GM18519 (cell line): Measurements from ENCODE around the gene DSCAML1.
"Not testable (repeated sequence)": the region's sequence is repeated elsewhere in the genome, so short reads cannot be mapped to it uniquely, and the experiment has no call there.

Experiments
- ATAC-seq: cut with Tn5 transposase; IDR thresholded peaks from one replicate; pipeline ENCODE4 v1.9.1; 2021; ENCODE audit warnings: mild to moderate bottlenecking, moderate library complexity; ENCODE audit not compliant: unreplicated experiment, low FRiP score

The DSCAML1 gene

DNA sequence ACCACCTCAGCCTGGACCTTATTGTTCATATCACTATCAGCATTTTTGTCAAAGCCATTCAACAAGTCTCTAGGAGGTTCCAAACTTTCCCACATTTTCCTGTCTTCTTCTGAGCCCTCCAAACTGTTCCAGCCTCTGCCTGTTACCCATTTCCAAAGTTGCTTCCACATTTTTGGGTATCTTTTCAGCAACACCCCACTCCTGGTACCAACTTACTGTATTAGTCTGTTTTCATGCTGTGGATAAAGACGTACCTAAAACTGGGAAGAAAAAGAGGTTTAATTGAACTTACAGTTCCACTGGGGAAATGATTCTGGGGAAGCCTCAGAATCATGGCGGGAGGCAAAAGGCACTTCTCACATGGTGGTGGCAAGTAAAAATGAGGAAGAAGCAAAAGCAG, 391.1 kb downstream of the DSCAML1 start:
- ATAC-seq: not testable (repeated sequence)

DNA sequence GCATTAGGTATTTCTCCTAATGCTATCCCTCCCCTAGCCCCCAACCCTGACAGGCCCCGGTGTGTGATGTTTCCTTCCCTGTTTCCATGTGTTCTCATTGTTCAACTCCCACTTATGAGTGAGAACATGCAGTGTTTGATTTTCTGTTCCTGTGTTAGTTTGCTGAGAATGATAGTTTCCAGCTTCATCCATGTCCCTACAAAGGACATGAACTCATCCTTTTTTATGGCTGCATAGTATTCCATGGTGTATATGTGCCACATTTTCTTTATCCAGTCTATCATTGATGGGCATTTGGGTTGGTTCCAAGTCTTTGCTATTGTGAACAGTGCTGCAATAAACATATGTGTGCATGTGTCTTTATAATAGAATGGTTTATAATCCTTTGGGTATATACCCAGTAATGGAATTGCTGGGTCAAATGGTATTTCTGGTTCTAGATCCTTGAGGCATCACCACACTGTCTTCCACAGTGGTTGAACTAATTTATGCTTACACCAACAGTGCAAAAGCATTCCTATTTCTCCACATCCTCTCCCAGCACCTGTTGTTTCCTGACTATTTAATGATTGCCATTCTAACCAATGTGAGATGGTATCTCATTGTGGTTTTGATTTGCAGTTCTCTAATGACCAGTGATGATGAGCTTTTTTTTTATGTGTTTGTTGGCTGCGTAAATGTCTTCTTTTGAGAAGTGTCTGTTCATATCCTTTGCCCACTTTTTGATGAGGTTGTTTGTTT, 397.7 kb downstream of the DSCAML1 start:
- ATAC-seq: not testable (repeated sequence)

DNA sequence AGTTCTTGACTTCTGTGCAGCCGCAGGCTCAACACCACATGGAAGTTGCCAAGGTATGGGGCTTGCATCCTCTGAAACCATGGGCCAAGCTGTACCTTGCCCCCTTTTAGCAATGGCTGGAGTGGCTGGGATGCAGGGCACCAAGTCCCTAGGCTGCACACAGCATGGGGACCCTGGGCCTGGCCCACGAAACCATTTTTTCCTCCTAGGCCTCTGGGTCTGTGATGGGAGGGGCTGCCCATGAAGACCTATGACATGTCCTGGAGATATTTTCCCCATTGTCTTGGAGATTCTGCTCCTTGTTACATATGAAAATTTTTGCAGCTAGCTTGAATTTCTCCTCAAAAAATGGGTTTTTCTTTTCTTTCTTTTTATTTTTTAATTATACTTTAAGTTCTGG, 398.4 kb downstream of the DSCAML1 start:
- not testable (repeated sequence) for ATAC-seq

DNA sequence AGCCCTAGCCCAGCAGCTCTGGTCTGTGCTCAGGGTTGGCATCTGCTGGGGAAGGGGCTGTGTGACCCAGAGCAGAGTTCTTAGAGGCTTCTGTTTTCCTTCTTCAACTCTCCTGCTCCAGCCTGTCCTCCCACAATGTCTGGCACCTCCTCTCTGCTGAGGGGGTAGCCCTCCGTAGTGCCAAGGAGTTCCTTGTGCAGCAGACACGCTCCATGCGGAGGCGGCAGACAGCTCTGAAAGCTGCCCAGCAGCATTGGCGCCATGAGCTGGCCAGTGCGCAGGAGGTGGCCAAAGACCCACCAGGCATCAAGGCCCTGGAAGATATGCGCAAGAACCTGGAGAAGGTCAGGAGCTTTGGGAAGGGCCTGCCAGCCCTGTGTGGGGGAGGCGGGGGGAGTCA, 400.0 kb downstream of the DSCAML1 start:
- no peak for ATAC-seq

DNA sequence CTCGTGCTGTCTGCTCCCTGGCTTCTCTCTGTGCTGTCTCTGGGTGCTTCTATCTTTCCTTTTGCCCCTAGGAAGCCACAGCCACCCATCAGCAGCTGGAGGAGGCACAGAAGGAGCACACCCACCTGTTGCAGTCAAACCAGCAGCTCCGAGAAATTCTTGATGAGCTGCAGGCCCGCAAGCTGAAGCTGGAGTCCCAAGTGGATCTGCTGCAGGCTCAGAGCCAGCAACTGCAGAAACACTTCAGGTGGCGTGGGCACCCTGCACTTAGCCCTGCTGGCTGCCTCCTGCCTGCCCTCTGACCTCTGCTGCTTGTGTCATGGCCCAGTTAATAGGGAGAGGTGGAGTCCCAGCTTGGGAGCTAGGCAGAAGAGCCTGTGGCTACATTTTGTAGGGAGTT, 401.5 kb downstream of the DSCAML1 start:
- ATAC-seq: no peak

DNA sequence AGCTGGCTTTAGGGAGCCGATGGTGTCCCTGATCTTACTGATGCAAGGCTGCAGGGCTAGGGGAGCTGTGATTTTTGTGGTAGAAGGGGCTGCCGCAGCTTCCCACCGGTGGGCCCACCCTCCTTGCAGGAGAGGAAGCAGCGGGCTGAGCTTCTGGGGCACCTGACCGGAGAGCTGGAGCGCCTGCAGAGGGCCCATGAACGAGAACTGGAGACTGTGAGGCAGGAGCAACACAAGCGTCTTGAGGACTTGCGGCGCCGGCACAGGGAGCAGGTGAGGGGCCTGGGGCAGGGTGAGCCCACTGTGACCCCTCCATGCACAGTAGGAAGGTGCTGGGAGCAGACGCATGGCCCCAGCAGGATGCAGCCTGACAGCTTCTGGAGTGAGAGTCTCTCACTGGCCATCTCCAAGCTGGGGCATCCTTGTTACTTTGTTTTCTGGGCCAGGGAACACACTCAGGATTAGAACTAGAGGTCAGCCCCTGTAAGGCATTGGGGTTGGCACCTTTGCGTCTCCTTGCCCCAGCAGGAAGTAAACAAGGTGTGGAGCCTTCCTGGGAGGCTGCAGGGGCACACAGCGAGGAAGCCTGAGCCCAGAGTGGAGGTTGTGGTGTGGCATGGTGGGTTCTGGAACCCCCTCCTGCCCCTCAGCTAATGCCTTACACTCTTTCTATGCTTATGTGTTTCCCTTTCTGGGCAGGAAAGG, 402.6 kb downstream of the DSCAML1 start:
- ATAC-seq: no peak

DNA sequence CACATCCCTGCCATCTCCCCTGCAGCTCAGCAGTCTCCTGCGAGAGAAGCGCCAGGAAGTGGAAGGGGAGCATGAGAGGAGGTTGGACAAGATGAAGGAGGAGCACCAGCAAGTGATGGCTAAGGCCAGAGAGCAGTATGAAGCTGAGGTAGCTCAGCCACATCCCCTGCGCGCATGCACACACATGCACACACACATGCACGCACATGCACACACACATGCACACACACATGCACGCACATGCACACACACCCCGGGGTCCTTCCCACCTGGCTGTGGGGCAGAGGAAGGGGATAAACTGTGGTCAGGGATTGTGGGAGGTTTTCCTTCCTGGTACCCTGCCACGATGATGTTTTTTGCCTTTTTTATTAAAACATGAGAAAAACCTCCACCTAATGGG, 404.0 kb downstream of the DSCAML1 start:
- no peak for ATAC-seq

DNA sequence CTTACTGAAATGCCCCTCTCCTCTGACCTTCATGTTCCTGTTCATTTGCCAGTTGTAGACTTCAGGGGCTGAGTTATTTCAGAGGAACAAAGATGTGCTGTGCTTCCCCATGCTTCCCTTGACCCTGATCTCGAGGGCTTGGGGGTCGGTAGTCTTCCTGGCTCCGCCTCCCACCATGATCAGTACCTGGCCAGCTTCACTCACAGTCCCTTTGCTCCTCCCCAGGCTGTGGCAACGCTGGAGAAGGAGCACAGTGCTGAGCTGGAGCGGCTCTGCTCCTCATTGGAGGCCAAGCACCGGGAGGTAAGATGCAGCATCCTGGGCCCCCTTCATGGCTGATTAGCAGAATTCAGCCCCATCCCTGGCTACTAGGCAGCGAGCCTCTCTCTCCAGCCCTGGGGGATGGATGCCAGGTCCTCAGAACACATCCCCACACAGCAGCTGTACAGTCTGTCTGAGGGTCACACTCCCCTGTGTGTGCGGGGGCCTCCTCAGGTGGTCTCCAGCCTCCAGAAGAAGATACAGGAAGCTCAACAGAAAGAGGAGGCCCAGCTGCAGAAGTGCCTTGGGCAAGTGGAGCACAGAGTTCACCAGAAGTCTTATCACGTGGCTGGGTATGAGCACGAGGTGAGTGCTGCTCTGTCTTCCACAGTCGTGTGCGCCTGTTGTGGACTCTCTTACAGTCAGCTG, 404.9 kb downstream of the DSCAML1 start:
- no peak for ATAC-seq

DNA sequence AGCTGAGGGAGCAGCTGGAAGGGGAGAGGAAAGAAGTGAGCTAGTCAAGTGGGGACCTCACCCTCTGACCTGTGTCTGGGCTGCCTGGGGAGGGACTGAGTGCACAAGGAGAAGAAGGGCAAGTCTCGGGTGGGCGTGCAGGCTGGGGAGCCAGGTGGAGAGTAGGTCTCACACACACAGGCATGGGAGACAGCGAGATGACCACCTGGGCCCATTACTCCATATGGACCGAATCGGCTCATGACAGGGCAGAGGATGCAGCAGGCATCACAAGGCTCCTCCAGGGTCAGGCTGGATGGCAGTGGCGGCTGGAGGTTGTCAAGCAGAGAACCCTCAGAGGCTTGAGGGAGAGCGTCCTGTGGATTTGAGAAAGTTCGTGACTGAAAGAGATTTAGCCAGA, 405.8 kb downstream of the DSCAML1 start:
- ATAC-seq: no peak

DNA sequence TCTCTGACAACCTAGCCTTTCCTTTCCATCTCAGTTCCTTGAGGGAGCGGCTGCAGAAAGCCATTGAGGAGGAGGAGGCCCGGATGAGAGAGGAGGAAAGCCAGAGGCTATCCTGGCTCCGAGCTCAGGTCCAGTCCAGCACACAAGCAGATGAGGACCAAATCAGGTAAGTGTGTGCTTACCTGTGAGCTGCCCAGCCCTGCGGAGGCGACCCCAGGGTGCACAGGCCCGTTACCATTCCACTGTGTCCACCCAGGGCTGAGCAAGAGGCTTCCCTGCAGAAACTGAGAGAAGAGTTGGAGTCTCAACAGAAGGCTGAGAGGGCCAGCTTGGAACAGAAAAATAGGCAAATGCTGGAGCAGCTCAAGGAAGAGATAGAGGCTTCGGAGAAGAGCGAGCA, 406.3 kb downstream of the DSCAML1 start:
- no peak for ATAC-seq

DNA sequence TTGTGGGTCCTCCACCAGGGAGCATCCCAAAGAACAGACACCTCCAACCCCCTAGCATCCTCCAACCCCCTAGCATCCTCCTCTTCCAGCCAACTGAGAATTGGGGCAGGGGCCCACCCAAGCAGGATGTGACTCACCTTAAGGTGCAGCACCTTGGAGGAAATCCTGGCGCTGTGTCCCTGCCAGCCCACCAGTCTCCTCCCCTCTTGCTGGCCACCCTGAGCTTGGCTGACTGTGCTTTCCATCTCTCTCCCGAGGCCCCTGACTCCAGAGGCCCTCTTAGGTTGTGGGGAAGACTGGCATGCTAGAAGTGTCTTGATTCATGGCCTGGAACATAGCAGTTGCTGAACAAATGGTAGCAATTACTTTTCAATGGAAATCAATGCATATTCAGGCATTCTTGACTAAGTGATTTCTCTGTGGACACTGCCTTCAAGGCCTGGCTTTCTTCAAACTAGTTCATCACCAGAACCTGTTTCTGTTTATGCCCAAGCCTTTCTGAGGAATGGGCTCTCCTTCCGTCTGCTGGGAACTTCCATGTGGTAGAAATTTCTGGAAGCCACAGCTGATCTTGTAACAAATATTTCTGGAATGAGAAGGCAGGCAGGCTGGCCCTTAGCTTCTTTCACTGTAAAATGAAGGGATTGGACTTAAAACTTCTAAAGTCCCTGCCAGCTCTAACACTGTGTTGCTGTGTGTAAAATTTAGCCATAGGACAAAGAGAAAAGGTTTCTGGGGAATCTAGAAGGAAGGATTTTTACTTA, 408.8 kb downstream of the DSCAML1 start:
- ATAC-seq: no peak

DNA sequence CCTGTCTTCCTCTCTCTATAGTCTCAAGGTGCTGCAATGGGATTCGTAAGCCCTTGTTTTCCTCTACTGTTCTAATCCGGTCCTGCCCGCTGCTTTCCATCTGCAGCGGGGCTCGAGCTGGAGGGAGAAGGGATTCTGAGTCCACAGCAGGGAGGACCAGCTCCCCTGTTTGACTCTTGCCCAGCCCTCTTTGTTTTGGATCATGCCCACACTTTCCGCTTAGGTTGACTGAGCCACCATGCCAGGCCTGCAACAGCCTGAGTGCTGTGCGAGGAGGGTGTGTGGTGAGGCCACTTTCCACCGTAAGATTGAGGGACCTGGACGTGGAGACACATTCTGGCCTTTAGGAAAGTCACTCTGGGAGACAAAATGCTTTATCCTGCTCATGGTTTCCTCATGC, 411.1 kb downstream of the DSCAML1 start:
- ATAC-seq: no peak

DNA sequence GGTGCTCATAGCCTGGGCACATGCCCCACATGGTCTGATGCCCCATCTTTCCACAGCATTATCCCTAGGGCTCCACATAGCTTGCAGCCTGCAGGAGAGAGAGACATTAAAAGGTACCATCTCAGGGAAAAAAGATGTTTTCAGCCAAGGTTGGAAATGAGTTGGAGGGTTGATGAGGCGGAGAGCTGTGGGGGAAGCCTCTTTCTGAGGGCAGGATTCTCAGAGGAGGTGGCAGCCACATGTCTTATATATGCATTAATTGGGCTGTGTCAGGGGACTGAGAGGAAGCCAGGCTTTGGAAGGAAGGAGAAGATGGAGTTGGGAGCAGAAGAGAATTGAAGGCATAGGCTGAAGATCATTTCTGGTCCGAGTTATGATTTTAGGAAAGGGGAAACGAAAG, 411.5 kb downstream of the DSCAML1 start:
- no peak for ATAC-seq

DNA sequence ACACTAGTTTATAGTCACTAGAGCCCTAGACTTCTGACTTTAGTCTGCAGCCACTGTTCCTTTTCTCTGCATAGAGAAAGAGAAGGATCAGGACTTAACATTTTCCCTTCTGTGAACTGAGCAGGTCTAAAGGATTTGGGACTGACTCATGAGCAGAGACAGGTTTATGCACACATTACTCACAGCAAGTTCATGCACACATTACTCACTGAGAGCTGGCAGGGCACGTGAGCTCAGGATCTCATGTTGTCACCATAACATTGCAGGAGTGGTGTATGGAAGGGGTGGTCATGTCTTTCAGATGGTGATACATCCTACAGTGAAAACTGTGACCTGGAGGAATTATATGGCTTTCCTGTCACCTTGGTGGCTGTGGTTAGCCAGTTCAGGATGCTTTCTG, 413.0 kb downstream of the DSCAML1 start:
- no peak for ATAC-seq

DNA sequence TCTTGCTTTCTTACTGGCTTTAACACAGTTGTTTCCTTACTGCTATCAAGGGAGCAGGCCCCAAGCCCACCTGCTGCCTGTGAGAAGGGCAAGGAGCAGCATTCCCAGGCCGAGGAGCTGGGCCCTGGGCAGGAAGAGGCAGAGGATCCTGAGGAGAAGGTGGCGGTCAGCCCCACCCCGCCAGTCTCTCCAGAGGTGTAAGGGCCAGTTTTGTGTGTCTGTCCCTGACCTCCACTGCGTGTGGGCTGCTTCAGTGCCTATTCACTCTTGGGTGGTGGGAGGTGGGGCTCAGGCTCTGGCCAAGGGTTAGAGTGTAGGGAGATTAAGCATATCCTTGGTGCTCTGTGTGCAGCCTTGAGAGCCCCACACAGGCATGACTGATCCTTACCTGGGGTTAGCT, 414.3 kb downstream of the DSCAML1 start:
- ATAC-seq: no peak

DNA sequence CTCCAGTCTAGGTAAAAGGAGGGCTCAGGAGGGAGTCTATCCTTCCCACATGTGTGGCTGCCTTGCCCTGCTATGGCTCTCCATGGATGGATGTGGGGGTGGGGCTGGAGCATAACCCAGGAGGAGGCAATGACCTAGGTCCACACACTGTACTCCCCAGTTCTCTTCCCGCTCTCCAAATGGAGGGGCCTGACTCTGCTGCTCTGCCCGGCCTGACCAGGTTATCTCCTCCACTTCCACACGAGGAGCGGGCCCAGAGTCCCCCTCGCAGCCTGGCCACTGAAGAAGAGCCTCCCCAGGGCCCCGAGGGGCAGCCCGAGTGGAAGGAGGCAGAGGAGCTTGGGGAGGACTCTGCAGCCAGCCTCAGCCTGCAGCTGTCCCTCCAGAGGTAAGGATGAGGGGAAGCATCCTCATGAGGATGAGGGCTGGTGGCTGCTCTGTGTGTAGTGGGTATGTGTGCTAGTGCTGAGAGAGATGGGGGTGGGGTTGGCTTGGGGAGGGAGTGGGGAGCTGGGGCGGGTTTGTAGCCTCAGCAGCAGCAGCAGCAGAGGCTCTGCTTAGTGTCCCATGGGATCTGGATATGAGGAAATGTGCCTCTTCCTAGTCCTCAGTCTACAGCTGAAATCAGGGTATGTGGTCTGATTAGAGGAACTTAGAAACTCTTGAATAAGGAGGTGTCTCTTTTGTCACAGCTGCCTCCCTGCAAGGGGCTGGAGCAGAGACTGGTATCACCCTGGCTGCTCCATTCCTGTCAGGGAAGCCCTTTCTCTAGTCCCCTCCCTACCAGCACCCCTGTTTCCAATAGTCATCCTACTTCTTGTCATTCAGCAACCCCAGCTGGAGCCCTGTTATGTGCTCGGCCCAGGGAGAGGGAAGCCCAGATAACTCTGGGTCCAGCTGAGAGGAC, 415.3 kb downstream of the DSCAML1 start:
- no peak for ATAC-seq

DNA sequence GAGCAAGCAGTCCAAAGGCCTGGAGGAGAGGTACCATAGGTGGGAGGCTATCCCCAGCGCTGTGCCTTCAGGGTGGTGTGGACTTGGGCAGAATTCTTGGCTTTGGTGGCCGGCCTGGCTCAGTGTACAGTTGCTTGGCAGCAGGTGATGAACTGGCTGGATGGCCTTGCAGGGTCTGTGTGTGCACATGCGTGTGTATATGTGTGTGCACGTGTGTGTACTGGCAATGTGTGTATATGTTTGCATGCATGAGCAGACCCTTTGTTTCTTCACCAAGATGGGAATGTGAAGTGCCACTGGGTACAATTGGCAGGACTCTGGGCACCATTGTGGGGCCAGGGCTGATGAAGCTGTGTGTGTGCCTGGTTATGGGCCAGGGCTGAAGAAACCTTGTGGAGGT, 416.3 kb downstream of the DSCAML1 start:
- ATAC-seq: no peak

DNA sequence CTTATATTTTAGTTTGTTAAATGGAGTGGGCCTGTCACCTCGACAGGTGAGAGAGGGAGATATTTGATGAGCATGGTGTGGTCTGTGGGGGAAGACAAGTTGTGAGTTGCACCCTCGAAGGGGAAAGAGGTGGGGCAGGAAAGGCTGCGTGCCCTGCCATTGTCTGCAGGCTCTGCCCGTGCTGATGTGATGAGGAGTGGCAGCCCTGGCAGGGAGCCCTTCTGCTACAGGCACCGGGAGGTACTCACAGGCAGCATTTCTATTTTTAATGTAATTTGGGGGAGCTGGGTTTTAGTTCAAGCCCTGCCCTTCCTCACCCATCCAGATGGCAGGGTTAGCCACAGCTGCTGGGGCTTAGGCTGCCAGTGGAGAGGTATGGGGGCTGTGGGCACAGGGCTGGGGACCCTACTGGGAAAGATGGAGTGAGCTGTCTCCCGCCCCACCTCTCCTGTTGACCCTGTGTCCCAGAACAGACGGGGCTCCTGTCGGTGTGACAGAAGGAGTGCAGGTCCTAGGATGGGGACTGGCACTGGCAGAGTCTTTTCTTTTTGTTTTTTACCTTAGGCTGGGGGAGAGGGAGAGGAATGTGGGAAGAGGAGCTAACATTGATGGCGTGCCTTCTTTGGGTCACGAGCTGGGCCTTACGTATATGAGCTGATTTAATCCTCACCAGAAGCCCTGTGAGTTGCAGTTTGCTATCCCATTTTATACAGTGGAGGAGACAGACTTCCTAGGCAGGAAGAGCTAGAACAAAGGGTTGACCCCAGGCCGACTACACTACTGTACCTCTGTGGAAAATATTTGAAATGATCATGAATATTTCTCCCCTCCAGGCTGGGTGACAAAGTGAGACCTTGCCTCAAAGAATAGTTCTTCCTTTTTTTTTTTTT, 417.8 kb downstream of the DSCAML1 start:
- ATAC-seq: no peak
